Astrocyte of the hippocampus (primary cell): ENCODE results near the gene TNFRSF25.
"Not testable (repeated sequence)": the region's sequence is repeated elsewhere in the genome, so short reads cannot be mapped to it uniquely, and the experiment has no call there.

Source experiments
- DNase-seq: peaks from one replicate; pipeline ENCODE4 v3.0.0; 2011; ENCODE audit warnings: low read depth, low spot score

TNFRSF25 gene

GRCh38 chr1:6502000-6502891 lies 36.3 kb upstream of the TNFRSF25 start:
- DNase-seq: no peak

- DNase-seq: no peak
Observed at GRCh38 chr1:6501279-6501813, 35.4 kb upstream of the TNFRSF25 start.

DNA sequence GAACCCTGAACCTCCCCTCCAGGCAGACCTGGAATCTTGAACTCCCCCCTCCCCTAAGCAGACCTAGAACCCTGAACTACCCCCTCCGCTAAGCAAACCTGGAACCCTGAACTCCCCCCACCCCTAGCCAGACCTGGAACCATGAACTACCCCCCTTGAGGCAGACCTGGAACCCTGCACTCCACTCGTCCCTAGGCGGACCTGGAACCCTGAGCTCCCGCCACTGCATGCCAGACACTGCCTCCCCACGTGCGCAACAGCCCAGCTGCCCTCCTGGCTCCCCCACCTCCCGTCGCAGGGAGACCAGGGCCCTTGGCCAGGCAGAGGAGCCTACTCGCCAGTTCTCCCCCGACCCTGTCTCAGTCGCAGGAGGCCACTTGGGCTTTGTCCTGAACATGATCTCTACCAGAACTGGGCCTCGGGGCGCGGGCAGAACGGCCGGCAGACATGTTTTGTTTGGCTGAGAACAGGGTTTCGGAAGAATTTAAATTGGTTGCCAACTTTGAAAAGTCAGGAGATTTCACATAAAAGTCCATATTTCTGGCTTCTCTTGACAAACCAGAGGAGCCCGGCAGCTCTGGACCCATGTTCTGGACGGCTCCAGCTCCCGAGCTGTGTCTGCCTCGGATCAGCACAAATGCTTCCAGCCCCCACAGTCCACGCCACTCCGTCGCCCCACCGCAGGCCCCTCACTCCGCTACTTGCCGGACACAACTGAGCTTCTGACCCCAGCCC lies 34.7 kb upstream of the TNFRSF25 start:
- DNase-seq: peak; percentile 52

DNA sequence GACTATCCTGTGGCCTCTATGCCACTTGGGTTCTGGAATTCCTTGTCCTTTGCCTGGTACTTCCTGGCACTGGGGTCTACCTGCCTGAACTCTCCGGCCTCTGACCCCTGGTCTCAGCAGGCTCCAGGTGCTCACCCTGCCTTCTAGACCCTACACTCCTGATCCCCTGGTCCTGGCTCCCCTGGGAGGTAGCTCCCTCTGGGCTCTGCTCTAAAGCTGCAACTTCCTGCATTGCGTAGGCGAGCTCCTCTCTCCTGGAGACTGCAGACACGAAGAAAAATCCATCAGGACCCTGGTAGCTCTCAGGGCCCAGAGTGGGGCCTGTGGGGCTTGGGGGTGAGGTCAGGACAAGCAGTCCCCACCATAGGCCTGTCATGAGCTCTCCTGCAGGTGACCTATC lies 33.3 kb upstream of the TNFRSF25 start:
- DNase-seq: no peak

- DNase-seq: no peak
Observed at GRCh38 chr1:6498576-6499111, 32.7 kb upstream of the TNFRSF25 start.

DNA sequence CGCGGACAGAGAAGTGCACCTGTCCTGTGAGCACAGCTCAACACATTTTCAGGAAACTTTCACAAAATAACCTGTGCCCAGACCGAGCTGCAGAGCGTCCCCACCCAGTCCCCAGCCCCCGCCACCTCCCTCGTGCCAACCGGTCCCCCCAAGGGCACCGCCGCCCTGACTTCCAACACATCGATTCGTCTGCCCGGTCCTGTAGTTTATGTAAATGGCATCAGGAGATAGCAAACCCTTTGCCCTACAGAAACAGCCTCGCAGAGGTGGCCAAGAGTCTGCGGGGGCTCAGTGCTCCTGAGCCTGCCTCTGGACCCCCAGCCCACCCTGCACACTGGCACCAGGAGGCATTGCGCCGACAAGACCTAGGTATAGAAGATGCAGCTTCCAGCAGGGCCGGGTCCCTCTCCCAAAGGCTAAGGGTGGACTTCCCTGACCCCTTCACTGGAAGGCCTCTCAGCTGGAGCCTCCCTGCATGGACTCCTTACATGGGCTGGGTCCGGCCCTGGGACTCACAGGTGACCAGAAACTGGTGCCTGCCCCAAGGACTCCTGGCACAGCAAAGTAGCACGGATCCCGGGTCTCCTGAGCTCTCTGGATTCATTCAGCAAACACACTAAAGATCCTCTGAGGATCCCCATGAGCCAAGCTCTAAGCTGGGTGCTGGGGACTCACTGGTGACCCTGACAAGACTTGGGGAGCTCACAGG lies 32.0 kb upstream of the TNFRSF25 start:
- DNase-seq: no peak

DNA sequence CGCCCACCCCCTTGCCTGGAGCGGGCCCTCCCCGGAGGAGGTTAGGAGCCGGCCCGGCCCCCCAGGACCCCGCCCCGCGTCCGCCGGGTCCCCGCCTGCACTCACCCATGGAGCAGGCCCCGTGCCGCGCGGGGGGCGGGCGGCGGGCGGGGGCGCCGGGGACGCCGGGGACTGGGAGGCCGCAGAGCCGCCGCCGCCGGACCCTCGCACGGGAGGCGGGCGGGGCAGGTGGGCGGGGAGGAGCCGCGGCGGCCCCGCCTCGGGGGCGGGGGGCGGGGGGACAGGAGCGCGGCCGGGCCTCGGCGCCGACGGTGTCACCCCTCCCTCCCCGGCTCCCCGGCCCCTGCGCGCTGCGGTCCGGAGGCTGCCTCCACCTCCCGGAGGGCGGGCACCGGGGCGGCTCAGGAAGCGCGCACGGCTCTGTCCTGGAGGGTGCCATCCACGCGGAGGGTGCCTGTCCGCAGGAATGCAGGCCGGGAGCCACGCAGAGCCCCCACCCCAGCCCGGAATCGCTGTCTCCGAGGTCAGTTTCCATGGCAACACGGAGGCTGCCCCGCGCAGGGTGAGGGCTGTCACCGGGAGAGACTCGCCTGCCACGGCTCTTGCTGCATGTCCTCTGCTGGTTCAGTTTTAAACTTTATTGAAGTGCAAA lies 31.4 kb upstream of the TNFRSF25 start:
- peak; percentile 79 for DNase-seq

DNA sequence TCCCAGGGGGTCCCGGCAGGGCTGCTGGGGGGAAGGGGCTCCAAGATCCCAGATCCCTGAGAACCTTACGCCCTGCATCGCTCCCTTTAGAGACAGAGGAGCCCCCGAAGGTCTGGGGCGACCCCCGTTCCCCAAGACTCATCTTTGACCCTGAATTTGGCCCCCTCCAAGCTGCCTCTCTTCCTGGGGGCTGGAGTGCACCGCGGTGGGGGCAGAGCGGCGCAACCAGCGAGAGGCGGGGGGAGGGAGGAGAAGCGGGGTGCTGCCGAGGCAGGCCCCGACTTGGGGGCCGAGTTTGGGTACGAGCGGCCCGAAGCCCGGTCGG lies 30.9 kb upstream of the TNFRSF25 start:
- DNase-seq: no peak

DNA sequence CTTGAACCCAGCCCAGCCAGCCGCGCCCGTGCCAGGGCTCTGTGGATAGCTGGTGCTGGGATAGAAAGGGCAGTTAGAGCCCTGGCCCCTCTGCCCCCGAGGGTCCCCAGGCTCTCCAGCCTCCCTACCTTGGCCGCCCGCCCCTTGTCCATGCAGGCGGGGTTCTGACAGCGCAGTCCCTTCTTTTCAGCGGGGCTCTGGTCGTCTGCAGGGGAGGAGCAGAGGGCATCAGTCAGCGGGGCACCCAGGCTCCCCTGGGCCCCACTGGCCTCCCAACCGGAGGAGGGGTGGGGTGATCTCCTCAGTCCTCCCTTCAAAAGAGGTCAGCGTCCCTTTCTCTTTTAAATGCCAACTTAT lies 30.4 kb upstream of the TNFRSF25 start:
- peak; percentile 33 for DNase-seq

- DNase-seq: no peak
Observed at GRCh38 chr1:6495540-6496364, 29.8 kb upstream of the TNFRSF25 start.

GRCh38 chr1:6495041-6495441 lies 29.1 kb upstream of the TNFRSF25 start:
- peak; percentile 40 for DNase-seq

GRCh38 chr1:6494627-6495026 lies 28.7 kb upstream of the TNFRSF25 start:
- no peak for DNase-seq

DNA sequence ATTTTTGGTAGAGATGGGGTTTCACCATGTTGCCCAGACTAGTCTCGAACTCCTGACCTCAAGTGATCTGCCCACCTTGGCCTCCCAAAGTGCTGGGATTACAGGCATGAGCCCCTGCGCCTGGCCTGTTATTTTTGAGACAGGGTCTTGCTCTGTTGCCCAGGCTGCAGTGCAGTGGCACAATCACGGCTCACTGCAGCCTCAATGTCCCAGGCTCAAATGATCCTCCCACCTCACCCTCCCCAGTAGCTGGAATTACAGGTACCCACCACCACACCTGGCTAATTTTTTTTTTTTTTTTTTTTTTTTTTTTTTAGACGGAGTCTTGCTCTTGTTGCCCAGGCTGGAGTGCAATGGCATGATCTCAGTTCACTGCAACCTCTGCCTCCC lies 27.9 kb upstream of the TNFRSF25 start:
- not testable (repeated sequence) for DNase-seq

GRCh38 chr1:6491966-6492365 lies 26.0 kb upstream of the TNFRSF25 start:
- peak; percentile 23 for DNase-seq

GRCh38 chr1:6491480-6491962 lies 25.5 kb upstream of the TNFRSF25 start, which contains the start of gene PLEKHG5:
Gene PLEKHG5, minus strand, starts transcription at chr1:6491667. Its CDS starts 14,096 bp downstream, at chr1:6477571.
- peak; percentile 75 for DNase-seq

GRCh38 chr1:6491081-6491449 lies 25.1 kb upstream of the TNFRSF25 start:
- peak; percentile 40 for DNase-seq

GRCh38 chr1:6490181-6491080 lies 24.5 kb upstream of the TNFRSF25 start:
- DNase-seq: peak; percentile 93

- DNase-seq: peak; percentile 93
Observed at GRCh38 chr1:6489799-6490180, 23.8 kb upstream of the TNFRSF25 start.

DNA sequence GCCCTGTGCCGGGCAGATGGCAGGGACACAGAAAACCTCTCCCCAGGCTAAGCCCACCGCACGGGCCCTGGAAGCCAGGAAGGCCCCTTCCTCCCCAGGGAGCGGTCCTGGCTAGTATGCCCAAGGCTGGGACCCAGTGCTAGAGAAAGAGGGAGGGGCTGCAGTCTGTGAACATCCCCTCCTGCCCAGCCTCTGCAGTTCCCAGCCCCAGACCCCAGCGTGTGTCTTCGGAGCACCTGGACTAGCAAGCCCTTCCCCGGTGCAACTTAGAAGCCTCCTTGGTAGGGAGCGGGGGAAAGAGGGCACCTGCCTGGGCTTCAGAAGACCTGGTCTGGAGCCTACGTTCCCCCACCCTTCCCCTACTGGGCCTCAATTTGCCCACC lies 23.4 kb upstream of the TNFRSF25 start:
- no peak for DNase-seq
